CD4-positive, alpha-beta T cell treated with Interleukin-4 for 1 hour (primary cell): ENCODE measurements around the gene COG4.

Experiments used
- DNase-seq, 2 donors: peaks; one replicate each; pipeline ENCODE4 v3.0.0-alpha.2; 2020 to 2022

The COG4 gene

DNA sequence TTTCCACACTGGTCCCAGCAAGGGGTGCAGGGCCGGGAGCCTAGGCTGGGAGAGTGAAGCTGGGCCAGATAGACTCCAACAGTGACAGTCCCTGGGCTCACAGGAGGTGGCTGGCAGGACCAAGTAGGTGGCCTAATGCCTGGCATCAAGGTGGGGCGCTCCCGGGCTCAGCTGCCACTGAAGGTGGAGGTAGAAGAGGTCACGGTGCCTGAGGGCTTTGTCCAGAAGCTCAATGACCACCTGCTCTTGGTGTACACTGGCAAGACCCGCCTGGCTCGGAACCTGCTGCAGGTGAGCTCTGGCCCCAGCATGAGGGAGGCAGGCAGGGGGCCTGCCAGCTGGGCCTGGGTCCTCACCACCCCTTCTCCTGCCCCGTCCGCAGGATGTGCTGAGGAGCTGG, 45.2 kb downstream of the COG4 start:
- DNase-seq = no peak

DNA sequence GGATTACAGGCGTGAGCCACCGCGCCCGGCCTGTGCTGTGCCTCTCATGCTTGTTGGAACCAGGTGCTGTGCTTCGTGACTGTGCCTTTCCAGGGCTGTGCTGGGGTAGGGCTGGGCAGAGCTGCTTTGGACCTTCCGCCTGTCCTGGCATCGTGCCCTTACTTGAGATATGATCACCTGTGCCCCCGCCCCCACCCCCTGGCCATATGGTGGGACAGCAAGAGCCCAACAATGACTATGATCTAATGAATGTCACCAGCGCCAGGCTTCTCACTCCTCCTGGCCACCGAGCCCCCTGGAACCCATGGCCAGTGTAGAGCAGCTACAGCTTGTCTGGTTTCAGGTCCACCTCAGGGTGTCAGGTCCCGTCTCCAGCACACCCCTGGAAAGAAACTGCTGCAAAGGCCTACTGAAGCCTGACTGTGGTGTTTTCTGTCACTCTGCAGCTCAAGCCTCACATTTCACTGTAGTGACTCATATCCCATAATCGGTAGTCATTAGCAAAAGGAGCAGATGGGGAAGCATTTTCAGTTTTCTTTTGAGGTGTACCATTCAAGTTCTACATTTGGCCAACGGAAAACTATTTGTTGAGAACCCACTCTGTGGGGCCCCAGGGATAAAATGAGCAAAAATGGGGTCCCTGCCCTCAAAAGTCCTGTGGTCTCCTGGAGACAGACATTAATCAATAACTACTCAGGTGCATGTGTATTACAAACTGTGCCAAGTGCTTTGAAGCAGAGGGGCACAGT, 46.9 kb downstream of the COG4 start:
- DNase-seq = no peak

DNA sequence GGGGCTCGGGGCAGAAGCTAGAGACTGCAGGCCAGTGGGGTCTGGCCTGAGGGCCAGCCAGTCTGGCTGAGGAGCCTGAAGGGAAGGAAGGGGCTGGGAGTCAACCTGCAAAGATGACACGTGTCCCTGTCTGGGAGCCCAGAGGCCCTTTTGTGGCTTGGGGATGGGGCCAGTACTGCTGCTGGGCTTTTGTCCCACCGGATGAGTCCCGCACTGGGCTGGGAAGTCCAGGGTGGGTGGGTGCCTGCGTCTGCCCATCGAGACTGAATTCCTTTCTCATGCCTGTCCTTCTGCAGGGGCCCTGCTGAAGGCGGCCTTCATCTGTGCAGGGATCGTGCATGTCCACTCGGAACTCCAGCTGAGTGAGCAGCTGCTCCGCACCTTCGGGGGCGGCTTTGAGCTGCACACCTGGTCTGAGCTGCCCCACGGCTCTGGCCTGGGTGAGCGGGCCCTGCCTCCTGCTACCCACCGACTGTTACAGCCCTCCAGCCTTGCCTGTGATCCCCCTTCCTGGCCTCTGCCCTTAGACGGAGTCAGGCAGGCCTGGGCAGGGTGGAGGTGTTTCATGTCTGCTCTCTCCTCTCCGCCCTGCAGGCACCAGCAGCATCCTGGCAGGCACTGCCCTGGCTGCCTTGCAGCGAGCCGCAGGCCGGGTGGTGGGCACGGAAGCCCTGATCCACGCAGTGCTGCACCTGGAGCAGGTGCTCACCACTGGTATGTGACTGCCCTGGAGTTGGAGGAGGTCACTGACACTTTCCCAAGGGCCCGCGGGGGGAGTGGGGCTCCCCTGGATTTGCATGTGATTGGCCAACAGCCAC, 48.1 kb downstream of the COG4 start:
- DNase-seq = no peak

DNA sequence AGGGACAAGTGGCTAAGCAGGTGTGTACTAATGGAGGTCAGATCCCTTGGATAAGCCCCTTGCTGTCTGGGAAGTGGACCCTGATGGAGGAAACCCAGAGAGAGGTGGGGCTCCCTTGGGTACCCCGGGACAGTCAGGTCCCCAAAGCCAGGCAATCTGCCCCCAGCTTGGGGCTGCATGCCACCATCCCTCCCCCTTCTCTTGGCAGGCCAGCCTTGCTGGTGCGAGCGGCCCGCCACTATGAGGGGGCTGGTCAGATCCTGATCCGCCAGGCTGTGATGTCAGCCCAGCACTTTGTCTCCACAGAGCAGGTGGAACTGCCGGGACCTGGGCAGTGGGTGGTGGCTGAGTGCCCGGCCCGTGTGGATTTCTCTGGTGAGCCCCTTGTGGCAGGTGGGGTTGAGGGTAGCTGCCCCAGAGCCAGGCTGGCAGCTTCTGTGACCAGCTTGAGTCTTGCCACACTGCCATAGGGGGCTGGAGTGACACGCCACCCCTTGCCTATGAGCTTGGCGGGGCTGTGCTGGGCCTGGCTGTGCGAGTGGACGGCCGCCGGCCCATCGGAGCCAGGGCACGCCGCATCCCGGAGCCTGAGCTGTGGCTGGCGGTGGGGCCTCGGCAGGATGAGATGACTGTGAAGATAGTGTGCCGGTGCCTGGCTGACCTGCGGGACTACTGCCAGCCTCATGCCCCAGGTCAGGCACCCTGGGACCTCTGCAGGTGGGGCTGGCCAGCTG, 48.9 kb downstream of the COG4 start:
- no peak for DNase-seq

DNA sequence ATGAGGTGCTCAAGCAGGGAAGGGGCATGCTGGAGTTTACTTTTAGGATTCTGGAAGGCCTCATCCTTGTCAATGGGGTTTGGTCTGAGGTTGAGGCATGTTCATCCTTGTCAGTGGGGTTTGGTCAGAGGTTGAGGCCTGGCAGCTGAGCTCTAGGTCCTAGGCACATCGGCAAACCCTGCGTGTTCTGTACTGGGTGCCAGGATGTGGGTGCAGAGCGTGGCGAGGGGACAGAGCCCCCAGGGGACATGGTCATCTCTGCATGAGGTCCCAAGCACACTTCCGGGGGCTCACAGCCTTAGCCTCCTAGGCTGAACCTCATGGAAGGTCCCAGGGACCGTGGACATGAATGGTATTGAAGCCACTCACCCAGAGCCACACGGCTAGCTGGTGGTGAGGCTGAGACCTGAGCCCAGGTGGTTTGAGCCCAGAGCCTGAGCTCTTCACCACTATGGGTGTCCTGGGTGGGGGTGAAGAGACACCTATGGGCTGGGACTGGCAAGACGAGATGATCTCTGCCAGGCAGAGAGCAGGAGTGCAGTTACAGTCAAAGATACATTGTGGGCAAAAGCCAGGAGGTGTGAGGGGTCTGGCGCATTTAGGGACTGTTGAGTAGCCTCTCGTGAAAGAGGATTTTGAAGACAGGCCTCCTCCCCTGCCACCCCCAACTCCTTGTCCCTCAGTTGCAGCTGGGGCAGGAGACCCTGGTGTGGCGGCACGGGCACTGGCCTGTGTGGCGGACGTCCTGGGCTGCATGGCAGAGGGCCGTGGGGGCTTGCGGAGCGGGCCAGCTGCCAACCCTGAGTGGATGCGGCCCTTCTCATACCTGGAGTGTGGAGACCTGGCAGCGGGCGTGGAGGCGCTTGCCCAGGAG, 49.7 kb downstream of the COG4 start:
- DNase-seq = no peak

DNA sequence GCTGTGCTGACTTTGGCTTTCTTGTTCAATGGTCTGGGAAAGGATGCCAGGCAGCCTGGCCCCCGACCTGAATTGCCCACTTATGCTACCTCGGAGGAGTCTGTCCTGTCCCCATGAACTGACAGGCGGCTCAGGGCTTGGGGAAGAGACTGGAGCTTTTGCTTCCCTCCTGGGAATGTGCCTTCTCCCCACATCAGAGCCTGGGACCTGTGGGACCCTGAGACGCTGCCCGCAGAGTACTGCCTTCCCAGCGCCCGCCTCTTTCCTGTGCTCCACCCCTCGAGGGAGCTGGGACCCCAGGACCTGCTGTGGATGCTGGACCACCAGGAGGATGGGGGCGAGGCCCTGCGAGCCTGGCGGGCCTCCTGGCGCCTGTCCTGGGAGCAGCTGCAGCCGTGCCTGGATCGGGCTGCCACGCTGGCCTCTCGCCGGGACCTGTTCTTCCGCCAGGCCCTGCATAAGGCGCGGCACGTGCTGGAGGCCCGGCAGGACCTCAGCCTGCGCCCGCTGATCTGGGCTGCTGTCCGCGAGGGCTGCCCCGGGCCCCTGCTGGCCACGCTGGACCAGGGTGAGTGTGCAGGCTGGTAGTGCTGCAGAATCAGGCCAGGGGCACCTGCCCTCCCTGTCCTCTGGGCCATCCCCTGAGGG, 50.4 kb downstream of the COG4 start:
- no peak for DNase-seq

DNA sequence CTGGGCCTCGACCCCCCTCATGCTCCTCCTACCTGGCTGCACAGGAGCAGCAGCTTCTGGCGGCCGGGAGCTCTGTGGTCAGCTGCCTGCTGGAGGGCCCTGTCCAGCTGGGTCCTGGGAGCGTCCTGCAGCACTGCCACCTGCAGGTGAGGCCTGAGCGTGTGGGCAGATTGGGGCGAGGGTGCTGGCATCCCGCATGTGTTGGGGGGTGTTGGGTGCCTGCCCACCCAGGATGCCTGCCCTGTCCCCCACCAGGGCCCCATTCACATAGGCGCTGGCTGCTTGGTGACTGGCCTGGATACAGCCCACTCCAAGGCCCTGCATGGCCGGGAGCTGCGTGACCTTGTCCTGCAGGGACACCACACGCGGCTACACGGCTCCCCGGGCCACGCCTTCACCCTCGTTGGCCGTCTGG, 52.4 kb downstream of the COG4 start:
- DNase-seq = no peak

DNA sequence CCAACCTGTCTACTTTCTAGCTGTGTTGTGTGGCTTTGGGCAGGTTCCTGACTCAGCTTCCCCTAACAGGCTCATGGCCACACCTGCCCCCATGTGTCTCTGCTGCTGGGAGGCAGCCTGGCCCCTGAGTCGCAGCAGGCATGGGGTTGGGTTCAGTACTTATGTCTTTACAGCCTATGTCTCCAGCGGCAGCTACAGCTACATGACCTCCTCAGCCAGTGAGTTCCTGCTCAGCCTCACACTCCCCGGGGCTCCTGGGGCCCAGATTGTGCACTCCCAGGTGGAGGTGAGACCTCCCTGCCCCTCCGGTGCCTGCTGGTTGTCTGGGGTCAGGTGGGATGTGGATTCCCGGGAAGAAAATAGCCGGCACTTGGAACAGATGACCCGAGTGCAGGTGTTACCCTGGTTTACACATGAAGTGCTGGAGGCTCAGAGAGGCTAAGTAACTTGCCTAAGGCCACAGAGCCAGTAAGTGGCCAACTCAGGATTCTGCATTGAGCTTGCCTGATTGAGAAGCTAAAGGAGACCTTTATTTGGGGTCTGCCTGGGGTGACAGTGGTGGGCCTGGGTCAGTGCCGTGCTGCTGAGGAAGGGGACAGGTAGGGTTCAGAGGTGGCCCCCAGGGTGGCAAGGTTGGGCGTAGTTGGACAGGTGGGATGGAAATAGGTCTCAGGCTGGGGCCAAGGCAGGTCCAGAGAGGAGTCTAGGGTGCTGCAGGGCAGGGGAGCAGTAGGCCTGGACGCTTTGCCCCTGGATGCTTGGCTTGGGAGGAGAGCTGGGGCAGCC, 53.0 kb downstream of the COG4 start:
- no peak for DNase-seq

DNA sequence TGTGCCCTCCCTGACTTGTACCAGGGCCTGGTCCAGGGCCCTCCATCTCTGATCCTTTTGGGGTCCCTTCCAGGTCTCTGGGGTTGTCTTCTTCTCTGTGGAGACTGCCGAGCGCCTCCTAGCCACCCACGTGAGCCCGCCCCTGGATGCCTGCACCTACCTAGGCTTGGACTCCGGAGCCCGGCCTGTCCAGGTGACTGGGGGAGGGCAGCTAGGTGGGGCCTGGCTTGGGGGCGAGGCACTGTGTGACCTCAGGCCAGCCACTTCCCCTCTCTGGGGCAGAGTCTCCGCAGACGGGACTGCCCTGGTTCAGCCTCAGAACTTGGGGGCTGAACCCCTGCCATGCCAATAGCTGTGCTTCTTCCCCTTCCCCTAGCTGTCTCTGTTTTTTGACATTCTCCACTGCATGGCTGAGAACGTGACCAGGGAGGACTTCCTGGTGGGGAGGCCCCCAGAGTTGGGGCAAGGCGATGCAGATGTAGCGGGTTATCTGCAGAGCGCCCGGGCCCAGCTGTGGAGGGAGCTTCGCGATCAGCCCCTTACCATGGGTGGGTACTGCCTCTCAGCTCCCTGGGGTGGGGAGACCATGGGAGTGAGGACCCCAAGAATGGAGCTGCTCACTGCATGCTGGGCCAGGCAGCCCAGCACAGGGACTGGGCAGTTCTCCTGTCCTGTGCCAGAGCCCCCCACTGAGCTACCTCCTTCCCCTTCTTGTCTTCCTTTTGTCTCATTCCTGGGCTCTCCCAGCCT, 54.4 kb downstream of the COG4 start:
- DNase-seq = no peak

DNA sequence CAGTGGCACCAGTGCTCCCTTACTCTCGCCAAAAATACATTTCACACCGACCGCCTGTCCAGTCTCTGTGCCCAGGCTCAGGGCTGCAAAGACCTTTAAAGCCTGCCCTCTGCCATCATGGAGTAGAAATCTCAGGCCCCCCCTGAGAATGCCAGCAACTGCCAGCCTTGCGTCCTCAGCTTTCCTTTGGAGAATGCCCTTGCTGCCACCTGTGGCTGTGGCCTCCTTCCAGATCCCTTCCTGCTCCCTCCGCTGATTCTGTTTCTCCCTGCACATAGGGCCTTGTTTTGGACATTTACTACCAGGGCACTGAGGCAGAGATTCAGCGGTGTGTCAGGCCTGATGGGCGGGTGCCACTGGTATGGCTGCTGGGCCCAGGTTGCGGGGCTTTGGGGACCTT, 55.7 kb downstream of the COG4 start:
- DNase-seq = no peak

DNA sequence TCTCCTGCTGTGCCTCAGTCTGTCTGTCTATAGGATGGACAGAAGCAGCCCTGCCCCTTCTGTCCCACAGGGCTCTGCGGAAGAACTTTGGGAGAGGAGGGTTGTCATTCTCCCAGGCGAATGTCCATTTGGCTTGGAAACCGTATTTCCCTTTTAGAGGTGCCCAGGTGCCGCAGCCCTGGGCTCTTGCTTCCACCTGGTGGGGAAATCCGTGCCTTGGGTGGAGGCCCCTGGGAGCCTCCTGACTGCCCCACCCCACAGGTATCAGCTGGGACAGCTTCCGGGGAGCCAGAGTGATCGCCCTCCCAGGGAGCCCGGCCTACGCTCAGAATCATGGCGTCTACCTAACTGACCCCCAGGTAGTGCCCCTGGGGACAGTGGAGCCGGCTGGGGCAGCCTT, 56.2 kb downstream of the COG4 start:
- DNase-seq = no peak

DNA sequence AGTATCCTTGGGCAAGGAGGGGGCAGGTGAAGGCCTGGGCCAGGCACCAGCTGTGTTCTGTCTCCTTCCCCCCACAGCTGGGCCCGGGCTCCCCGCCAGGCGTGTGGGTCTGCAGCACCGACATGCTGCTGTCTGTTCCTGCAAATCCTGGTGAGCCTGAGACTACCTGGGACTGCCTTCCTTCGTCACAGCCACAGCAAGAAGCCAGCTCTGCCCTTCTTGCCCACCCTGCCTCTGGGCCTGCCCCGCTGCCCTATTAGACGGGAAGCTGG, 56.6 kb downstream of the COG4 start:
- no peak for DNase-seq

DNA sequence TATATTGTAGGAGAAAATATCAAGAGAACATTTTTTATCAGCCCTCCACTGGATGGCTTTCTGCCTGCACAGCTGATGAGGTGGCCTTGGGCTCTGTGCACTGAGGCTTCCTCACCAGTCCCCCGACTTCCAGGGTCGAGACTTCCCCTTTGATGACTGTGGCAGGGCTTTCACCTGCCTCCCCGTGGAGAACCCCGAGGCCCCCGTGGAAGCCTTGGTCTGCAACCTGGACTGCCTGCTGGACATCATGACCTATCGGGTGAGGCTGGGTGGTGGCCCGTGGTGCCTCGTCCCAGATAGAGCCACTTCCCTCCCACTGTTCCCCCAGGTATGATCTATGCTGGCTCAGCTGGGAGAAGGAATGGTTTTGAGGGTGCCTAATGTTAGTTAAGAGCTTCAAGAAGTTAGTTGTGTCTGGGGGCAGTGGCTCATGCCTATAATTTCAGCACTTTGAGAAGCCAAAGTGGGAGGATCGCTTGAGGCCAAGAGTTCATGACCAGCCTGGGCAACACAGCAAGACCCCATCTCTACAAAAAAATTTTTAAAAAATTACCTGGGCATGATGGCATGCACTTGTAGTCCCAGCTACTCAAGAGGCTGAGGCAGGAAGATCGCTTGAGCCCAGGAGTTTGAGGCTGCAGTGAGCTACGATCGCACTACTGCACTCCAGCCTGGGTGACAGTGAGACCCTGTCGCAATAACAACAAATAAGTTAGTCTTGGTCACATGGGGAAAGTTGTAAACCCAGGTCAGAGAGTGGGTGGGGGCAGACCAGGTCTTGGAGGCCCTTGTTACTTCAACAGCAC, 57.2 kb downstream of the COG4 start:
- DNase-seq = no peak

DNA sequence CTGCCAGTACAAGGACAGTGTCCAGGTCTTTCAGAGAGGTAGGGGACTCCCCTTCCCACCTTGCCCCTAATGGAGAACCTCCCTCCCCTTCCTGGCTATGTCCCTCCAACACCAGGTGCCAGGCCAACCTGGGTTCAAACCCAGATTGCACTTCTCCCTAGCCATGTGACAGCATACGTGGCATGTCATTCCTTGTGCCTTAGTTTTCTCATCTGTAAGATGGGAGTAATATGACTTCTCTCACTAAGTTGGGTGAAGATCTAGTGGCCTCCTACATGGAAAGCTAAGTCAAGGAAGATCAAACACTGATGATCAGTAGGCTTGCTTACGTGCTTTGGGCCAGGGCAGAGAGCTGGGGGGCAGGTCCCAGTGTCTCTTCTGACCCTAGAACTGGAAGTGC, 60.1 kb downstream of the COG4 start:
- DNase-seq = no peak

DNA sequence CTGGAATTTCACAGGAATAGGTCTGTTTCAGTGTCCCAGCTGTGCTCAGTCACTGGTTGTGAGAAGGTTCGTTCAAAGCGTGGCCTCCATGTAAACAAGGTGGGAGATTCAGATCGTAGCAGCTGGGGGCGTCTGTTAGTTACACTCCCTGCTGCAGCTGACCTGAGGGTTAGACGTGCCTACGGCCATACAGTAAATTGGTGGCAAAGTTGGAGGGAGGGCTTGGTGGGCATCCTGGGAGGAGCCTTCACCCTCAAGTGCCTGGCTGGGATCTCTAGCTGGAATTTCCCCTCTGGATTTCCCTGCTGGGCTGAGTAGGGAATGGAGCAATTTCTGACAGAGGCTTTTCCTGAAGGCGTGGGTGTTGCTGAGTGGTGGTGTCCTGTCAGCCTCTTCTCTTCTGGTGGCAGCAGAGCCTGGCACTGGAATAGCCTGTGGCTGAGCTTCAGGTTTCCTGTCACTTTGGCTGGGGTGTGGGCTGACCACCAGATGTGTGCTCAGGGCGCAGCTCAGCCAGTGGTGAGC, 62.6 kb downstream of the COG4 start:
- DNase-seq = no peak

DNA sequence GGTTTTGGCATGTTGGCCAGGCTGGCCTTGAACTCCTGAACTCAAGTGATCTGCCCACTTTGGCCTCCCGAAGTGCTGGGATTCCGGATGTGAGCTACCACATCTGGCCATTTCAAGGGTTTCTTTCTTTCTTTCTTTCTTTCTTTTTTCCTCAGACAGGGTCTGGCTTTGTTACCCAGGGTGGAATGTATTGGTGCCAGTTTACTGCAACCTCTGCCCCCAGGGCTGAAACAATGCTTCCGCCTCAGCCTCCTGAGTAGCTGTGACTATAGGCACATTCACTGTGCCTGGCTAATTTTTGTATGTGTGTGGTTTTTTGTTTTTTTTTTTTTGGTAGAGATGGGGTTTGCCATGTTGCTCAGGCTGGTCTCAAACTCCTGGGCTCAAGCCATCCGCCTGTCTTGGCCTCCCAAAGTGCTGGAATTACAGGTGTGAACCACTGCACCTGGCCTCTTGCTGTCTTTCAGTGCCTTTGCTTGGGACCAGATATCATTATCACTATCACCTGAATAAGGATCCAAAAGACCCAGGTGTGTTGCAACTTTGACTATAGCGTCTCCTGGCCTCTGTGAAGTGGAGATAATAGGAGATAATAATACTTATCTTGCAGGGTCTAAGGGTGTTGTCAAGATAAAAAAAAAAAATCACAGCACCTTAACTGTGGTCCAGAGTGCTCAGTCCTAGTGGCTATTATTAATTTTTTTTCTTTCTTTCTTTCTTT, 65.7 kb downstream of the COG4 start:
- no peak for DNase-seq

DNA sequence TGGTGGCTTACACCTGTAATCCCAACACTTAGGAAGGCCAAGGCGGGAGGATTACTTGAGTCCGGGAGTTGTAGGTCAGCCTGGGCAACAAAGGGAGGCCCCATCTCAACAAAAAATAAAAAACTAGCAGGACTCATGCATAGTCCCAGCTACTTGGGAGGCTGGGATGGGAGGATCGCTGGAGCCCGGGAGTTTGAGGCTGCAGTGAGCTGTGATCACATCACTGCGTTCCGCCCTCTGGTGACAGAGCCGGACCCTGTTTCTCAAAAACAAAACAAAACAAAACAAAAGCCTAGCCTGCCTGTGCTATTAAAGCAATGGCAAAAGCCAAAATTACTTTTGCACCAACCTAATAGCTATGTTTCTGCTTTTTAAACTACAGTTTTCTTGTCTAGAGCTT, 67.4 kb downstream of the COG4 start:
- DNase-seq = no peak

DNA sequence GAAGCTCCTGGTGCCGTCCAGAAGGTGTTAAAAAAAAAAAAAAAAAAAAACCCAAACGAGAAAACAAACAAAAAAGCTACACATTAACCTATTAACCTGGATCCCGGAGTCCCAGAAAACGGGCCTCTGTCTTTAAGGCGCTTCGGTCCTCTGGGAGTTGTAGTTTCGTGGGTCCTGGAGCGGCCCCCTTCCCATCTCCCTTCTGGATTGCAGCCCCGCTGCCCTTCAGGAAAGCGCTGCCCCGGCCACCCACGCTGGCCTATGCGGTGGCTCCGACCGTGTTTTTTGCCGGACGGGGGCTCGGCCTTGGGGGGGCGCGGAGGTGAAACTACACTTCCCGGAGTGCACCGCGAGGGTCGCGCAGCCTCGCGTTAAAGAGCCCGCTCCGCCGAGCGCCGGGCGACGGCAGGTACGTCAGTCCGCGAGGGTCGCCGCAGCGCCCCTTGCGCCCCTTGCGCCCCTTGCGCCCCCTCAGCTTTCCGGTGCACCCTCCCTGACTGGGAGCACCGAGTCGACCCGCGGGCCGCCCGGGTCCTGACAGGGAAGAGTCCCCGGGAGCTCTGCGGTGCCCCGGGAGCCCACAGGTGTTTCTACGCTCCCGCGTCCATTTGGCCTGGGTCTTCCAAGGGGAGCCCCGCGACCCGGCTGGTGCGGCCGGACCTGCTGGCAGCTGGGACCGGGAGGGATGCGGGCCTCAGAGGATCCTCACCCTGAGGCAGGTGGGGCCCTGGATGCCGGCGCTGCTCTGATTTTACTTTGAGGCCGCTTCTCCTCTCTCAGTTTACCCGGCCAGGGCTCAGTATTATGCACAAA, 68.9 kb downstream of the COG4 start, which contains the start of gene FCSK:
FCSK (plus strand) TSS at position 374 of the 813 bp plus-strand sequence. CDS start 8,596 bp downstream, outside the sequence.
- peak; percentile 74 for DNase-seq
